Neural cell (in vitro differentiated cells): ENCODE results near the gene C19orf53. TPM values are rescaled to one million over a fixed set of nuclear protein-coding genes. Genes with fewer than 3 reads are reported as not detected.

ENCODE experiments used
- polyA plus RNA-seq: library from polyadenylated mRNA; depleted of rRNA; stranded (reverse); fragments of >200 nt; gene quantifications from 2 replicates; pipeline ENCODE4 v1.2.3, GENCODE V29; 2014
- small RNA-seq, 3 experiments: library from RNA; depleted of rRNA; stranded (forward); fragments of <200 nt; gene quantifications; one replicate each; pipeline ENCODE3, GENCODE V24; 2012

C19orf53 gene
- polyA plus RNA-seq, 1 donor from 2014 or later = 104 TPM

Small RNA genes lying within 50 kb of the gene (small RNA-seq; reads per million reads assigned to genes)
- 0 reads per million in 3 experiments for gene RN7SL619P

Other genes with a start within 250 kb of the C19orf53 start
- 70.5 and 71.2 TPM in 2 replicates for gene MRI1, start 9.9 kb upstream of the C19orf53 start, polyA plus RNA-seq
- 4.7 and 6.1 TPM in 2 replicates for gene ZSWIM4, start 21.0 kb downstream of the C19orf53 start, polyA plus RNA-seq
- gene NANOS3, start 102.7 kb downstream of the C19orf53 start, polyA plus RNA-seq = 3.2 and 3.8 TPM in 2 replicates
- gene BRME1, start 131.7 kb downstream of the C19orf53 start, polyA plus RNA-seq = 6.2 and 8.5 TPM in 2 replicates
- 24.5 and 26.9 TPM in 2 replicates for gene CC2D1A, start 131.7 kb downstream of the C19orf53 start, polyA plus RNA-seq
- not detected in 2 replicates for gene PODNL1, start 164.0 kb downstream of the C19orf53 start, polyA plus RNA-seq
- gene DCAF15, start 178.1 kb downstream of the C19orf53 start, polyA plus RNA-seq = 39.4 and 57.6 TPM in 2 replicates
- gene RFX1, start 231.9 kb downstream of the C19orf53 start, polyA plus RNA-seq = 2.2 and 3.0 TPM in 2 replicates